Neural crest cell (in vitro differentiated cells): ENCODE results near the gene SRRM2. TPM values are rescaled to one million over a fixed set of nuclear protein-coding genes. Genes with fewer than 3 reads are reported as not detected.

Experiments used
- DNase-seq: peaks from one replicate; pipeline ENCODE4 v3.0.0; 2021; ENCODE audit warnings: low read depth, mixed read lengths, low spot score
- H3K27ac Mint-ChIP-seq: one replicate; pipeline ENCODE4 v1.8.0; 2021; ENCODE audit warnings: mild to moderate bottlenecking, mixed read lengths; ENCODE audit not compliant: unreplicated experiment
- H3K27me3 Mint-ChIP-seq: 2 replicates; pipeline ENCODE4 v1.8.0; 2021; ENCODE audit warnings: low read depth, mild to moderate bottlenecking, mixed read lengths
- H3K36me3 Mint-ChIP-seq: 2 replicates; pipeline ENCODE4 v1.8.0; 2021; ENCODE audit warnings: low read depth, mild to moderate bottlenecking, mixed read lengths
- H3K4me1 Mint-ChIP-seq: 2 replicates; pipeline ENCODE4 v1.8.0; 2021; ENCODE audit warnings: mixed read lengths
- H3K4me3 Mint-ChIP-seq: one replicate; pipeline ENCODE4 v1.8.0; 2021; ENCODE audit warnings: mild to moderate bottlenecking, mixed read lengths
- H3K9me3 Mint-ChIP-seq: 2 replicates; pipeline ENCODE4 v1.8.0; 2021; ENCODE audit warnings: mixed read lengths
- CTCF ChIP-seq: fragments of 200-600 bp; sonication (generic); conservative IDR thresholded peaks from 2 replicates; pipeline ENCODE4 v1.5.0; 2021; ENCODE audit warnings: antibody characterized with exemption, mild to moderate bottlenecking
- total RNA-seq: library from RNA; stranded (reverse); gene quantifications from 2 replicates; pipeline ENCODE4 v1.2.1, GENCODE V29; 2021

Gene SRRM2
- total RNA-seq, 1 donor from 2014 or later, result 803 TPM

GRCh38 chr16:2705351-2705750, 47.1 kb upstream of the SRRM2 start:
- no peaks in the 10 kb centered on the region for H3K4me1 Mint-ChIP-seq
- H3K4me3 Mint-ChIP-seq, result no peak overlapping the region
- no peak overlapping the region for H3K27ac Mint-ChIP-seq
- H3K9me3 Mint-ChIP-seq, result no peaks in the 10 kb centered on the region
- no peak for DNase-seq
- no peak for TF ChIP-seq CTCF
- H3K36me3 Mint-ChIP-seq, result no peaks in the 10 kb centered on the region
- H3K27me3 Mint-ChIP-seq, result no peaks in the 10 kb centered on the region

- no peak overlapping the region for H3K4me3 Mint-ChIP-seq
- no peaks in the 10 kb centered on the region for H3K4me1 Mint-ChIP-seq
- DNase-seq, result no peak
- no peaks in the 10 kb centered on the region for H3K9me3 Mint-ChIP-seq
- H3K36me3 Mint-ChIP-seq, result no peaks in the 10 kb centered on the region
- TF ChIP-seq CTCF, result no peak
- no peak overlapping the region for H3K27ac Mint-ChIP-seq
- no peaks in the 10 kb centered on the region for H3K27me3 Mint-ChIP-seq
Measured at GRCh38 chr16:2706085-2706484, 46.4 kb upstream of the SRRM2 start.

GRCh38 chr16:2706611-2707311, 45.7 kb upstream of the SRRM2 start:
- Mint-ChIP-seq H3K4me1 (no peaks in the 10 kb centered on the region), H3K9me3 (no peaks in the 10 kb centered on the region), H3K27ac (no peak overlapping the region), H3K27me3 (no peaks in the 10 kb centered on the region), H3K36me3 (no peaks in the 10 kb centered on the region), H3K4me3 (no peak overlapping the region)
- DNase-seq, result no peak
- TF ChIP-seq CTCF, result no peak

- no peak for TF ChIP-seq CTCF
- H3K4me3 Mint-ChIP-seq, result no peak overlapping the region
- DNase-seq, result no peak
- H3K27ac Mint-ChIP-seq, result no peak overlapping the region
- no peaks in the 10 kb centered on the region for H3K4me1 Mint-ChIP-seq
- H3K36me3 Mint-ChIP-seq, result no peaks in the 10 kb centered on the region
- no peaks in the 10 kb centered on the region for H3K27me3 Mint-ChIP-seq
- no peaks in the 10 kb centered on the region for H3K9me3 Mint-ChIP-seq
Measured at GRCh38 chr16:2707368-2708289, 44.8 kb upstream of the SRRM2 start.

GRCh38 chr16:2708290-2708639, 44.2 kb upstream of the SRRM2 start:
- no peak overlapping the region for H3K4me3 Mint-ChIP-seq

More at GRCh38 chr16:2708290-2708639, 44.2 kb upstream of the SRRM2 start:
- no peak for DNase-seq
- no peaks in the 10 kb centered on the region for H3K9me3 Mint-ChIP-seq
- H3K36me3 Mint-ChIP-seq, result no peaks in the 10 kb centered on the region
- no peak overlapping the region for H3K27ac Mint-ChIP-seq
- H3K4me1 Mint-ChIP-seq, result no peaks in the 10 kb centered on the region
- no peak for TF ChIP-seq CTCF
- no peaks in the 10 kb centered on the region for H3K27me3 Mint-ChIP-seq
